HG03039 (cell line): ENCODE results near the gene GPC2.
"Not testable (repeated sequence)": the region's sequence is repeated elsewhere in the genome, so short reads cannot be mapped to it uniquely, and the experiment has no call there.

Experiments used
- ATAC-seq: cut with Tn5 transposase; IDR thresholded peaks from one replicate; pipeline ENCODE4 v1.9.1; 2021; ENCODE audit warnings: mild to moderate bottlenecking, moderate library complexity; ENCODE audit not compliant: unreplicated experiment

GPC2 gene

GRCh38 chr7:100153708-100154535, 23.3 kb downstream of the GPC2 start:
- ATAC-seq = no peak

- ATAC-seq = no peak
Measured at GRCh38 chr7:100152937-100153666, 24.1 kb downstream of the GPC2 start.

GRCh38 chr7:100152404-100152803, 24.8 kb downstream of the GPC2 start:
- ATAC-seq = no peak

GRCh38 chr7:100148559-100149328, 28.4 kb downstream of the GPC2 start, which contains the start of gene LAMTOR4:
Gene LAMTOR4 (plus strand): TSS chr7:100148918. CDS start chr7:100148973, 55 bp downstream.
- peak; percentile 96 for ATAC-seq

- no peak for ATAC-seq
Measured at GRCh38 chr7:100148225-100148558, 29.0 kb downstream of the GPC2 start.

- ATAC-seq = no peak
Measured at GRCh38 chr7:100147278-100147677, 29.9 kb downstream of the GPC2 start.

GRCh38 chr7:100146350-100146749, 30.8 kb downstream of the GPC2 start:
- not testable (repeated sequence) for ATAC-seq

GRCh38 chr7:100142461-100142860, 34.7 kb downstream of the GPC2 start:
- no peak for ATAC-seq

GRCh38 chr7:100141555-100141949, 35.6 kb downstream of the GPC2 start:
- no peak for ATAC-seq

GRCh38 chr7:100137851-100138760, 39.1 kb downstream of the GPC2 start:
- ATAC-seq = no peak

- peak; percentile 58 for ATAC-seq
Measured at GRCh38 chr7:100132697-100133151, 44.5 kb downstream of the GPC2 start.

- ATAC-seq = no peak
Measured at GRCh38 chr7:100132126-100132525, 45.1 kb downstream of the GPC2 start.

GRCh38 chr7:100130608-100131453, 46.4 kb downstream of the GPC2 start:
- ATAC-seq = no peak

- ATAC-seq = not testable (repeated sequence)
Measured at GRCh38 chr7:100130220-100130607, 47.0 kb downstream of the GPC2 start.

GRCh38 chr7:100128637-100128963, 48.6 kb downstream of the GPC2 start:
- no peak for ATAC-seq

- no peak for ATAC-seq
Measured at GRCh38 chr7:100127866-100128636, 49.1 kb downstream of the GPC2 start.

GRCh38 chr7:100126931-100127865, 50.0 kb downstream of the GPC2 start, which contains the start of gene MBLAC1:
Gene MBLAC1 (plus strand): TSS chr7:100126967. CDS start chr7:100127396, 429 bp downstream.
- ATAC-seq = peak; percentile 62
